ENCODE measurements around the gene MCUR1.
A peak's percentile ranks its signal among the peaks of the same experiment; 100 is the strongest.
"Not testable (repeated sequence)": the region's sequence is repeated elsewhere in the genome, so short reads cannot be mapped to it uniquely, and the experiment has no call there.

Gene MCUR1

GRCh38 chr6:13827032-13827431 lies 12.7 kb upstream of the MCUR1 start:
- DNase-seq = no peak

- no peak for DNase-seq
These were observed 11.5 kb upstream of the MCUR1 start for GRCh38 chr6:13825871-13826270.

GRCh38 chr6:13818341-13818740 lies 4.0 kb upstream of the MCUR1 start:
- no peak for DNase-seq

GRCh38 chr6:13814938-13815575 lies 700 bp upstream of the MCUR1 start:
- no peak for DNase-seq

GRCh38 chr6:13813621-13814175 lies 659 bp downstream of the MCUR1 start:
- peak; percentile 76 for DNase-seq

GRCh38 chr6:13813026-13813425 lies 1.3 kb downstream of the MCUR1 start:
- no peak for DNase-seq

GRCh38 chr6:13812359-13812642 lies 2.1 kb downstream of the MCUR1 start:
- no peak for DNase-seq

- DNase-seq = no peak
These were observed 2.6 kb downstream of the MCUR1 start for GRCh38 chr6:13811627-13812358.

GRCh38 chr6:13810688-13811446 lies 3.5 kb downstream of the MCUR1 start:
- no peak for DNase-seq

- no peak for DNase-seq
These were observed 5.6 kb downstream of the MCUR1 start for GRCh38 chr6:13808801-13809200.

GRCh38 chr6:13807696-13808095 lies 6.7 kb downstream of the MCUR1 start:
- no peak for DNase-seq

- no peak for DNase-seq
These were observed 10.8 kb downstream of the MCUR1 start for GRCh38 chr6:13803581-13803980.

GRCh38 chr6:13800615-13801014 lies 13.7 kb downstream of the MCUR1 start:
- DNase-seq = no peak

GRCh38 chr6:13796781-13797180 lies 17.6 kb downstream of the MCUR1 start:
- DNase-seq = no peak

GRCh38 chr6:13795041-13795750 lies 19.2 kb downstream of the MCUR1 start:
- peak; percentile 76 for DNase-seq

GRCh38 chr6:13794184-13794583 lies 20.2 kb downstream of the MCUR1 start:
- peak; percentile 4 for DNase-seq

GRCh38 chr6:13789746-13790145 lies 24.6 kb downstream of the MCUR1 start:
- no peak for DNase-seq

- DNase-seq = no peak
These were observed 25.5 kb downstream of the MCUR1 start for GRCh38 chr6:13788820-13789219.

GRCh38 chr6:13787137-13787536 lies 27.2 kb downstream of the MCUR1 start:
- DNase-seq = no peak

GRCh38 chr6:13780162-13780561 lies 34.2 kb downstream of the MCUR1 start:
- DNase-seq = not testable (repeated sequence)

GRCh38 chr6:13778028-13778427 lies 36.3 kb downstream of the MCUR1 start:
- no peak for DNase-seq

- no peak for DNase-seq
These were observed 37.8 kb downstream of the MCUR1 start for GRCh38 chr6:13776602-13777001.

- not testable (repeated sequence) for DNase-seq
These were observed 38.9 kb downstream of the MCUR1 start for GRCh38 chr6:13775466-13775865.
